ENCODE data around the gene INSIG1.

GRCh38 chr7:155353256-155353897, 55.7 kb downstream of the INSIG1 start:
- TF ChIP-seq EZH2 (IDR thresholded peaks at IDR 0.05; ENCODE audit: borderline replicate concordance, low read depth, low read length, poor library complexity, severe bottlenecking) (no peak), CTCF (conservative IDR thresholded peaks at IDR 0.05; ENCODE audit: low read depth, low read length) (no peak)
